Erythroblast (primary cell): ENCODE measurements around the gene SPAG4.

Experiments
- GATA1 ChIP-seq: IDR thresholded peaks from 2 replicates; pipeline ENCODE4 v1.6.1; 2011; ENCODE audit warnings: low read depth, mild to moderate bottlenecking, control low read depth, low read length, moderate library complexity
- POLR2A ChIP-seq: IDR thresholded peaks from 2 replicates; pipeline ENCODE4 v1.6.1; 2011; ENCODE audit warnings: mild to moderate bottlenecking, low read length

- TF ChIP-seq POLR2A = no peak
- TF ChIP-seq GATA1 = no peak
These were observed 44.1 kb upstream of the SPAG4 start for GRCh38 chr20:35571555-35571954.
